BJ (cell line): ENCODE measurements around the gene RANBP3. TPM values are rescaled to one million over a fixed set of nuclear protein-coding genes. Genes with fewer than 3 reads are reported as not detected.

Experiments
- CTCF ChIA-PET: fragments of 350-600 bp; formaldehyde crosslinking; extraction: SDS; loops from one replicate; lab custom pipeline; 2021; ENCODE audit warnings: antibody characterized with exemption, inconsistent platforms; lab: Yijun Ruan, JAX
- POLR2A ChIA-PET: fragments of 300-600 bp; sonication (Branson Sonifier 250); formaldehyde crosslinking; extraction: SDS; loops from one replicate; lab custom pipeline; 2021; ENCODE audit warnings: antibody characterized with exemption; lab: Charles Lee
- DNase-seq: peaks from one replicate; pipeline ENCODE4 v3.0.0-alpha.2; 2011; ENCODE audit warnings: low read depth
- H3K27me3 ChIP-seq: 2 replicates; pipeline ENCODE4 v1.6.0; 2011; ENCODE audit warnings: low read length; ENCODE audit not compliant: control insufficient read depth, insufficient read depth
- H3K36me3 ChIP-seq: 2 replicates; pipeline ENCODE4 v1.5.1; 2011; ENCODE audit warnings: low read length; ENCODE audit not compliant: control insufficient read depth, insufficient read depth
- H3K4me3 ChIP-seq: 2 replicates; pipeline ENCODE4 v1.5.1; 2011; ENCODE audit warnings: low read depth, mild to moderate bottlenecking, control low read depth, low read length
- polyA plus RNA-seq: library from polyadenylated mRNA; depleted of rRNA; stranded (reverse); fragments of >200 nt; gene quantifications from 2 replicates; pipeline ENCODE4 v1.2.3, GENCODE V29; 2011
- TF ChIP-seq, protein P1 (sequence below): IDR thresholded peaks from 2 replicates; pipeline ENCODE4 v1.5.1; 2011; ENCODE audit warnings: low read depth, mild to moderate bottlenecking, control low read depth, inconsistent platforms, low read length, moderate library complexity; ENCODE audit not compliant: insufficient read depth

The RANBP3 gene
- polyA plus RNA-seq, 1 experiment, result 68.6 TPM

DNA sequence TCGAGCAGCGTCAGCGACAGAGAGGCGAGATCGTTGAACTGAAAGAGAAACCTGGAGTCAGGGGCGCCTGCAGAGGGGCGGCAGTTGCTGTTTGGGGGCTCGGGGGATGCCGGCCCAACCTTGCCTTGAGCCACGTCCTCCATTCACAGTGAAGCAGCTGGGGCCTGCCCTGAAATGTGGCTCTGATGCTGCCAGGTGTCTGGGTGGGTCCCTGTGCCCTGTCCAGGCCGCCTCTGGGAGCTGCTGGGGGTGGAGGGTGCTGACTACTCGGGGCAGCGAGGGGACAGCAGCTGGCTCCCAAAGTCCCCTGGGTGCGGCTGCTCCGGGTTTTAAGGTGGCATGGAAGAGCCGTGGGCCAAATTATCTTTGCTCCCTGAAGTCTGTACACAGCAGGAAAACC, 17.7 kb upstream of the RANBP3 start:
- TF ChIP-seq, protein P1, sequence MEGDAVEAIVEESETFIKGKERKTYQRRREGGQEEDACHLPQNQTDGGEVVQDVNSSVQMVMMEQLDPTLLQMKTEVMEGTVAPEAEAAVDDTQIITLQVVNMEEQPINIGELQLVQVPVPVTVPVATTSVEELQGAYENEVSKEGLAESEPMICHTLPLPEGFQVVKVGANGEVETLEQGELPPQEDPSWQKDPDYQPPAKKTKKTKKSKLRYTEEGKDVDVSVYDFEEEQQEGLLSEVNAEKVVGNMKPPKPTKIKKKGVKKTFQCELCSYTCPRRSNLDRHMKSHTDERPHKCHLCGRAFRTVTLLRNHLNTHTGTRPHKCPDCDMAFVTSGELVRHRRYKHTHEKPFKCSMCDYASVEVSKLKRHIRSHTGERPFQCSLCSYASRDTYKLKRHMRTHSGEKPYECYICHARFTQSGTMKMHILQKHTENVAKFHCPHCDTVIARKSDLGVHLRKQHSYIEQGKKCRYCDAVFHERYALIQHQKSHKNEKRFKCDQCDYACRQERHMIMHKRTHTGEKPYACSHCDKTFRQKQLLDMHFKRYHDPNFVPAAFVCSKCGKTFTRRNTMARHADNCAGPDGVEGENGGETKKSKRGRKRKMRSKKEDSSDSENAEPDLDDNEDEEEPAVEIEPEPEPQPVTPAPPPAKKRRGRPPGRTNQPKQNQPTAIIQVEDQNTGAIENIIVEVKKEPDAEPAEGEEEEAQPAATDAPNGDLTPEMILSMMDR, result no peak
- Histone ChIP-seq H3K27me3 (no peaks in the 10 kb centered on the region), H3K36me3 (peaks cover 4% of the 10 kb centered on the region)

GRCh38 chr19:5994405-5995165, 16.6 kb upstream of the RANBP3 start:
- CTCF ChIA-PET, result interaction anchor here (0.6 to 1.6 kb wide), 4 partner anchors 11 to 188 kb away, joined by 3 to 6 read pairs (median 4); no protein-coding TSS in a partner anchor
- H3K4me3 ChIP-seq, result no peak overlapping the region
- DNase-seq, result no peak
- TF ChIP-seq, protein P1, result no peak
- no peaks in the 10 kb centered on the region for H3K27me3 ChIP-seq
- H3K36me3 ChIP-seq, result peaks cover 4% of the 10 kb centered on the region
- POLR2A ChIA-PET, result no interaction called here

More for the DNA sequence above, 17.7 kb upstream of the RANBP3 start:
- H3K4me3 ChIP-seq, result no peak overlapping the region
- CTCF ChIA-PET, result no interaction called here
- no peak for DNase-seq
- POLR2A ChIA-PET, result no interaction called here

DNA sequence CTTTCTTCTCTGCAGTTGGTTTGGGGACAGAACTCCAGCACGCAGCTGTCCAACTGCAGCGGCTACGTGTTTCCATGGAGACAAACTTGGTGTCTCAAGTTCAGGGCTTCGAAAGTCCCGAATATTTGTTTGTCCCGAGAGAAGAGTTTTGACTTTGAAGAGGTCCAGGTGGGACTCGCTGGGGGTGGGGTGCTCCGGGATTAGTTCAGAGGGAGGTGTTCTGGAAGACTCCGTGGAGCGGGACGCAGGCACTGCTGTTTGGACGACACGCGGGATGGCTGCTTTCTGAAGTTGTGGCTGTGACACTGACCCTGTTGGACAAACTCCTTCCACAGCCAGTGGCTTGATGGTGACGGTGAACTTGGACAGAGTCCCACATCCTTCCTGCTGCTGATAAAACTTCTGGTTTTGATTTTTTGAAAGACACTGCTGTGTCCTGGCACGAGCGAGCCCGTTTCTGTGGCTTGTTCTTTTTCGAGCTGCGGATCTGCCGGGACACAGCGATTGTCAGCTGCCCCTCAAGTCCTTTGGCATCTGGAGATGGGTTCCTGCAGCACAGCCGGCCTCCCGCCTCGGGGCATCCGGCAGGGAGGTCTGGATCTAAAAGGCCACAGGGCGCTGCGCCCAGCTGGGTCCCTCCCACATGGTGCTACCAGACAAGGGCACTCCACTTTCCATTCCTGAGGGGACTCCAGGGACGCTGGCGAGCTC, 15.9 kb upstream of the RANBP3 start:
- TF ChIP-seq, protein P1, result no peak
- ChIA-PET POLR2A (no interaction called here), CTCF (interaction anchor here (1.2 to 1.6 kb wide), 4 partner anchors 26 to 190 kb away, joined by 3 to 6 read pairs (median 5); no protein-coding TSS in a partner anchor)
- Histone ChIP-seq H3K36me3 (peaks cover 4% of the 10 kb centered on the region), H3K4me3 (no peak overlapping the region), H3K27me3 (no peaks in the 10 kb centered on the region)
- DNase-seq, result no peak

DNA sequence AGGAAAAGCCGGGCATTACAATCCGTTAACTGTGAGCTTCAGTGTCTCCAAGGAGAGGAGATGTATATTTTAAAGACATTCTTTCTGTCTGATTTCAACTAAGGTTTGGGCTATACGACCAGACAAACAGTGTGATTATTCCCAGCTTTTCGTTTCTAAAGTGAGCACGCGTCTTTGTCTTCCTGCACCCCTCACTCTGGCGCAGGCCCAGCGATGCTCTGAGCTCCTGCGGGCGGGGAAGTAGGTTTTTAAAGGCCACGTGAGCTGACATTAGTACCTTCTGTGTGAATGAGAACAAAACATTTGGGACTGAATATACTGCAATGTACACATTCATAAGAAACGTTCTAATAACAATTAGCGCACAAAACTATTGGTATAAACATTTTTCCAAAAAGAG, 15.3 kb upstream of the RANBP3 start:
- no peak overlapping the region for H3K4me3 ChIP-seq
- DNase-seq, result no peak
- H3K36me3 ChIP-seq, result peaks cover 4% of the 10 kb centered on the region
- CTCF ChIA-PET, result interaction anchor here (1.2 to 1.6 kb wide), 2 partner anchors 187 to 190 kb away, joined by 3 to 5 read pairs; no protein-coding TSS in a partner anchor
- no peaks in the 10 kb centered on the region for H3K27me3 ChIP-seq
- TF ChIP-seq, protein P1, result no peak
- POLR2A ChIA-PET, result no interaction called here

DNA sequence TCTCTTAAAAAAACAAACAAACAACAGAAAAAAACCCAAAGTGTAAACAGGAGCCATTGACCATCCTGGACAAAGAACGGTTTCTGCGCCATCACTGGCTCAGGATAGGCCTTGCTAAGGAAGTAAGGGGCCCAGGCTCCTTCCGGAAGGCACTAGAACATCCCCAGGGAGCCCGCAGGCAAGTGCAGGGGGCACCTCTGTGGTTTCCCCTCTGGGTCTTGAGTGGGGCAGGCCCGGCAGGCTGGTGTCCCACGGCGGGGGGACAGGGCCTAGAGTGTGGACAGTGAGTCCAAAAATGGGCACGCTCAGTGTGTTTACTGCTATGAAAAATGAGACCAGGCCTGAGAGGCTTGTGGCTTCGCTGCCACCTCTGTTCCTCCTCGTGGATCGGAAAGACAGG, 14.8 kb upstream of the RANBP3 start:
- CTCF ChIA-PET, result interaction anchor here (1.2 to 1.6 kb wide), 2 partner anchors 186 to 189 kb away, joined by 3 to 5 read pairs; no protein-coding TSS in a partner anchor
- POLR2A ChIA-PET, result no interaction called here

More for the DNA sequence above, 14.8 kb upstream of the RANBP3 start:
- Histone ChIP-seq H3K4me3 (no peak overlapping the region), H3K36me3 (peaks cover 4% of the 10 kb centered on the region), H3K27me3 (no peaks in the 10 kb centered on the region)
- TF ChIP-seq, protein P1, result no peak
- no peak for DNase-seq
